A673 (cell line): ENCODE data around the gene F13A1.

Experiments
- CTCF ChIP-seq: fragments of 300-800, 200-600 bp; sonication (generic); conservative IDR thresholded peaks from 2 replicates; pipeline ENCODE4 v1.5.1; 2017; ENCODE audit warnings: low read depth, mild to moderate bottlenecking, antibody characterized with exemption, low read length, moderate library complexity, mixed read lengths
- EZH2 ChIP-seq: fragments of 200-600 bp; sonication (generic); IDR thresholded peaks from 2 replicates; pipeline ENCODE4 v1.6.1; 2017; ENCODE audit warnings: borderline replicate concordance, low read depth, mild to moderate bottlenecking, mixed read lengths, antibody characterized with exemption, low read length; ENCODE audit not compliant: poor library complexity, severe bottlenecking

GRCh38 chr6:6179858-6180623 lies 140.4 kb downstream of the F13A1 start:
- TF ChIP-seq EZH2 (no peak), CTCF (no peak)
